SK-N-MC (cell line): Measurements from ENCODE around the gene GRM2.
"Not testable (repeated sequence)": the region's sequence is repeated elsewhere in the genome, so short reads cannot be mapped to it uniquely, and the experiment has no call there.

Source experiments
- DNase-seq: peaks from one replicate; pipeline ENCODE4 v3.0.0-alpha.2; 2011; ENCODE audit warnings: low read depth, low spot score
- H3K27ac ChIP-seq: fragments of 200-600 bp; sonication (generic); 2 replicates; pipeline ENCODE4 v1.5.1; 2016; ENCODE audit warnings: mixed run types
- H3K36me3 ChIP-seq: fragments of 200-600 bp; sonication (generic); 2 replicates; pipeline ENCODE4 v1.6.1; 2017; ENCODE audit warnings: antibody characterized with exemption, low read length, mixed read lengths; ENCODE audit not compliant: insufficient read depth
- H3K4me3 ChIP-seq: fragments of 200-600 bp; sonication (generic); 2 replicates; pipeline ENCODE4 v1.5.1; 2016
- H3K9ac ChIP-seq: fragments of 200-600 bp; sonication (generic); 2 replicates; pipeline ENCODE4 v1.8.0; 2017; ENCODE audit warnings: mixed run types, mixed read lengths; ENCODE audit not compliant: insufficient read length
- H3K9me3 ChIP-seq: fragments of 200-600 bp; sonication (generic); 2 replicates; pipeline ENCODE4 v1.6.1; 2017; ENCODE audit warnings: low read depth, mild to moderate bottlenecking, antibody characterized with exemption, low read length, moderate library complexity, mixed read lengths
- EZH2 ChIP-seq: fragments of 200-600 bp; sonication (generic); IDR thresholded peaks from one replicate; pipeline ENCODE4 v1.6.1; 2017; ENCODE audit warnings: antibody characterized with exemption
- FOXP2 ChIP-seq: optimal IDR thresholded peaks from 2 replicates; pipeline ENCODE3; 2011; ENCODE audit warnings: mild to moderate bottlenecking, moderate library complexity; ENCODE audit not compliant: insufficient read depth; ENCODE audit errors: extremely low read length, control extremely low read depth
- POLR2AphosphoS5 ChIP-seq: IDR thresholded peaks from 2 replicates; pipeline ENCODE4 v1.6.1; 2012; ENCODE audit warnings: mild to moderate bottlenecking, low read depth, low read length, borderline replicate concordance

GRM2 gene

GRCh38 chr3:51739110-51739509 is 32.2 kb downstream of the GRM2 start:
- H3K9me3 ChIP-seq = no peaks in the 10 kb centered on the region
- no peak for DNase-seq
- H3K4me3 ChIP-seq = no peak overlapping the region
- no peak overlapping the region for H3K9ac ChIP-seq
- H3K36me3 ChIP-seq = no peaks in the 10 kb centered on the region
- H3K27ac ChIP-seq = no peak overlapping the region
- TF ChIP-seq FOXP2 = no peak
- no peak for TF ChIP-seq EZH2
- TF ChIP-seq POLR2AphosphoS5 = no peak

GRCh38 chr3:51742320-51742719 is 35.5 kb downstream of the GRM2 start:
- not testable (repeated sequence) for H3K9me3 ChIP-seq, H3K27ac ChIP-seq, DNase-seq, H3K36me3 ChIP-seq, H3K9ac ChIP-seq, H3K4me3 ChIP-seq

- not testable (repeated sequence) for H3K4me3 ChIP-seq, H3K27ac ChIP-seq, H3K9me3 ChIP-seq, H3K36me3 ChIP-seq, H3K9ac ChIP-seq, DNase-seq
Measured at GRCh38 chr3:51742978-51743377, 36.1 kb downstream of the GRM2 start.

GRCh38 chr3:51747840-51748239 is 41.0 kb downstream of the GRM2 start:
- no peak overlapping the region for H3K9ac ChIP-seq
- no peaks in the 10 kb centered on the region for H3K9me3 ChIP-seq
- DNase-seq = no peak
- H3K27ac ChIP-seq = no peak overlapping the region
- H3K4me3 ChIP-seq = no peak overlapping the region
- TF ChIP-seq POLR2AphosphoS5 (no peak), EZH2 (no peak), FOXP2 (no peak)
- H3K36me3 ChIP-seq = no peaks in the 10 kb centered on the region

- no peaks in the 10 kb centered on the region for H3K36me3 ChIP-seq
- no peaks in the 10 kb centered on the region for H3K9me3 ChIP-seq
- H3K4me3 ChIP-seq = no peak overlapping the region
- H3K9ac ChIP-seq = no peak overlapping the region
- DNase-seq = no peak
- TF ChIP-seq FOXP2 = no peak
- no peak overlapping the region for H3K27ac ChIP-seq
Measured at GRCh38 chr3:51748327-51748726, 41.5 kb downstream of the GRM2 start.

GRCh38 chr3:51750878-51751277 is 44.0 kb downstream of the GRM2 start:
- H3K9me3 ChIP-seq = no peaks in the 10 kb centered on the region
- no peak for TF ChIP-seq EZH2
- no peak for TF ChIP-seq FOXP2
- TF ChIP-seq POLR2AphosphoS5 = no peak

GRCh38 chr3:51751287-51751686 is 44.4 kb downstream of the GRM2 start:
- H3K9me3 ChIP-seq = no peaks in the 10 kb centered on the region
- H3K9ac ChIP-seq = no peak overlapping the region
- no peak for DNase-seq
- H3K4me3 ChIP-seq = no peak overlapping the region
- H3K36me3 ChIP-seq = no peaks in the 10 kb centered on the region
- H3K27ac ChIP-seq = no peak overlapping the region
- no peak for TF ChIP-seq EZH2
- no peak for TF ChIP-seq POLR2AphosphoS5
- no peak for TF ChIP-seq FOXP2

More at GRCh38 chr3:51750878-51751277, 44.0 kb downstream of the GRM2 start:
- Histone ChIP-seq H3K27ac (no peak overlapping the region), H3K36me3 (no peaks in the 10 kb centered on the region), H3K4me3 (no peak overlapping the region), H3K9ac (no peak overlapping the region)
- no peak for DNase-seq

GRCh38 chr3:51753763-51754750 is 47.2 kb downstream of the GRM2 start:
- H3K27ac ChIP-seq, DNase-seq, H3K9me3 ChIP-seq, H3K4me3 ChIP-seq, H3K36me3 ChIP-seq, H3K9ac ChIP-seq: not testable (repeated sequence)

GRCh38 chr3:51759203-51759602 is 52.3 kb downstream of the GRM2 start:
- TF ChIP-seq POLR2AphosphoS5 (no peak), EZH2 (no peak), FOXP2 (no peak)
- Histone ChIP-seq H3K4me3 (no peak overlapping the region), H3K27ac (no peak overlapping the region), H3K9ac (no peak overlapping the region), H3K36me3 (no peaks in the 10 kb centered on the region), H3K9me3 (no peaks in the 10 kb centered on the region)
- no peak for DNase-seq
